GM23248 (cell line): ENCODE data around the gene NR2F2. TPM values are rescaled to one million over a fixed set of nuclear protein-coding genes. Genes with fewer than 3 reads are reported as not detected.
A peak's percentile ranks its signal among the peaks of the same experiment; 100 is the strongest.

Source experiments
- DNase-seq: peaks from one replicate; pipeline ENCODE4 v3.0.0-alpha.2; 2015
- H2AFZ ChIP-seq: fragments of 200-600 bp; sonication (generic); 2 replicates; pipeline ENCODE4 v1.6.1; 2016; ENCODE audit warnings: antibody characterized with exemption
- H3F3A ChIP-seq: fragments of 200-600 bp; sonication (generic); 2 replicates; pipeline ENCODE4 v1.6.1; 2016; ENCODE audit warnings: mild to moderate bottlenecking, antibody characterized with exemption, mixed run types; ENCODE audit not compliant: insufficient read depth
- H3K27ac ChIP-seq: fragments of 200-600 bp; sonication (generic); 2 replicates; pipeline ENCODE4 v1.5.1; 2016; ENCODE audit warnings: mild to moderate bottlenecking
- H3K27me3 ChIP-seq: fragments of 200-600 bp; sonication (generic); replicated peaks from 2 replicates; pipeline ENCODE4 v1.6.1; 2016; ENCODE audit warnings: mild to moderate bottlenecking; ENCODE audit not compliant: insufficient read depth
- H3K36me3 ChIP-seq: fragments of 200-600 bp; sonication (generic); 2 replicates; pipeline ENCODE4 v1.6.1; 2016; ENCODE audit warnings: low read depth, mild to moderate bottlenecking
- H3K4me1 ChIP-seq: fragments of 200-600 bp; sonication (generic); 2 replicates; pipeline ENCODE4 v1.6.1; 2016; ENCODE audit warnings: mild to moderate bottlenecking; ENCODE audit not compliant: insufficient read depth
- H3K4me2 ChIP-seq: fragments of 200-600 bp; sonication (generic); one replicate; pipeline ENCODE4 v1.6.1; 2016; ENCODE audit warnings: mild to moderate bottlenecking; ENCODE audit not compliant: unreplicated experiment
- H3K4me3 ChIP-seq: fragments of 200-600 bp; sonication (generic); 2 replicates; pipeline ENCODE4 v1.5.1; 2016; ENCODE audit warnings: mild to moderate bottlenecking
- H3K79me2 ChIP-seq: fragments of 200-600 bp; sonication (generic); 2 replicates; pipeline ENCODE4 v1.6.1; 2016; ENCODE audit warnings: mild to moderate bottlenecking; ENCODE audit not compliant: insufficient read depth
- H3K9ac ChIP-seq: fragments of 200-600 bp; sonication (generic); 2 replicates; pipeline ENCODE4 v1.6.1; 2016; ENCODE audit warnings: mild to moderate bottlenecking
- H3K9me2 ChIP-seq: fragments of 200-600 bp; sonication (generic); 2 replicates; pipeline ENCODE4 v1.6.1; 2016; ENCODE audit warnings: mixed run types, mild to moderate bottlenecking, moderate library complexity; ENCODE audit not compliant: insufficient read depth
- H3K9me3 ChIP-seq: fragments of 200-600 bp; sonication (generic); one replicate; pipeline ENCODE4 v1.6.1; 2017; ENCODE audit warnings: low read depth
- H4K20me1 ChIP-seq: fragments of 200-600 bp; sonication (generic); 2 replicates; pipeline ENCODE4 v1.6.0; 2016; ENCODE audit not compliant: insufficient read depth
- EZH2 ChIP-seq: fragments of 200-600 bp; sonication (generic); IDR thresholded peaks from 2 replicates; pipeline ENCODE4 v1.6.1; 2018; ENCODE audit warnings: antibody characterized with exemption, mild to moderate bottlenecking; ENCODE audit not compliant: insufficient read depth, poor library complexity, severe bottlenecking
- EZH2phosphoT487 ChIP-seq: fragments of 200-600 bp; sonication (generic); IDR thresholded peaks from 2 replicates; pipeline ENCODE4 v1.6.1; 2018; ENCODE audit warnings: antibody characterized with exemption, moderate library complexity, mild to moderate bottlenecking, low read depth; ENCODE audit not compliant: insufficient read depth
- WGBS, 2 experiments: methylation state at CpG; one replicate each; pipeline ENCODE4 v1.1.6; 2015 to 2017; ENCODE audit warnings: low lambda C conversion rate in 2 of 2, low coverage in 1 of 2; ENCODE audit errors: missing lambda C conversion rate in 2 of 2; 5-methylcytosine and 5-hydroxymethylcytosine counted together
- in situ Hi-C: fragments of 300-500 bp; cut with MboI; formaldehyde crosslinking; loops from 2 replicates; pipeline ENCODE4 v1.15.0; 2020
- polyA plus RNA-seq: library from polyadenylated mRNA; unstranded; fragments of >200 nt; fragmentation: Nextera tagmentation; extraction: Ambion mirVana; gene quantifications from 2 replicates; pipeline ENCODE4 v1.2.1, GENCODE V29; 2016
- total RNA-seq: library from RNA; depleted of rRNA; stranded (reverse); fragments of >200 nt; shearing (Covaris generic); gene quantifications from 2 replicates; pipeline ENCODE4 v1.2.3, GENCODE V29; 2014

NR2F2 gene
- total and polyA plus RNA-seq, 2 experiments from 2014 or later = 5.9 to 23.8 TPM

- H3F3A ChIP-seq = peaks cover 50% of the 10 kb centered on the region
- peak; percentile 37 for DNase-seq
- H3K4me2 ChIP-seq = peak overlapping the region; percentile 99
- no peaks in the 10 kb centered on the region for H3K27me3 ChIP-seq
- H2AFZ ChIP-seq = peak overlapping the region; percentile 61
- TF ChIP-seq EZH2 (no peak), EZH2phosphoT487 (no peak)
- peak overlapping the region; percentile 87 for H3K9ac ChIP-seq
- no peaks in the 10 kb centered on the region for H3K9me3 ChIP-seq
- no peaks in the 10 kb centered on the region for H4K20me1 ChIP-seq
- H3K36me3 ChIP-seq = peaks cover 44% of the 10 kb centered on the region
- peak overlapping the region; percentile 77 for H3K27ac ChIP-seq
- no peaks in the 10 kb centered on the region for H3K9me2 ChIP-seq
- peak overlapping the region; percentile 99 for H3K4me3 ChIP-seq
- in situ Hi-C loops = loop anchor here (10.0 kb wide), 2 partner anchors 1075 to 1305 kb away; no protein-coding TSS in a partner anchor
- peaks cover 43% of the 10 kb centered on the region for H3K4me1 ChIP-seq
- WGBS, 2 experiments = 0 to 3% methylated on average over 7 to 8 of the region's 8 CpGs
- peaks cover 99% of the 10 kb centered on the region for H3K79me2 ChIP-seq
These were observed 9.3 kb downstream of the NR2F2 start for GRCh38 chr15:96339619-96340347.

- Histone ChIP-seq H3K4me3 (peak overlapping the region; percentile 99), H4K20me1 (no peaks in the 10 kb centered on the region), H3K9me2 (no peaks in the 10 kb centered on the region), H3K36me3 (peaks cover 39% of the 10 kb centered on the region), H3K4me2 (peak overlapping the region; percentile 99), H2AFZ (peak overlapping the region; percentile 61), H3F3A (peaks cover 49% of the 10 kb centered on the region), H3K9me3 (no peaks in the 10 kb centered on the region), H3K27me3 (no peaks in the 10 kb centered on the region), H3K9ac (peak overlapping the region; percentile 87), H3K79me2 (peaks cover 99% of the 10 kb centered on the region), H3K4me1 (peaks cover 48% of the 10 kb centered on the region), H3K27ac (peak overlapping the region; percentile 77)
- in situ Hi-C loops = loop anchor here (10.0 kb wide), 2 partner anchors 1075 to 1305 kb away; no protein-coding TSS in a partner anchor
- WGBS, 2 experiments = 1 to 2% methylated on average over 11 of the region's 11 CpGs
- no peak for DNase-seq
- no peak for TF ChIP-seq EZH2
- TF ChIP-seq EZH2phosphoT487 = no peak
These were observed 9.8 kb downstream of the NR2F2 start for GRCh38 chr15:96340348-96340597.

- Histone ChIP-seq H3K9ac (peak overlapping the region; percentile 87), H3K4me1 (peaks cover 49% of the 10 kb centered on the region), H3K4me3 (peak overlapping the region; percentile 99), H3K9me3 (no peaks in the 10 kb centered on the region), H3K9me2 (no peaks in the 10 kb centered on the region), H3K4me2 (peak overlapping the region; percentile 99), H2AFZ (peak overlapping the region; percentile 61), H3K36me3 (peaks cover 34% of the 10 kb centered on the region), H3K27me3 (no peaks in the 10 kb centered on the region), H3K79me2 (peaks cover 99% of the 10 kb centered on the region), H3K27ac (peak overlapping the region; percentile 77), H3F3A (peaks cover 44% of the 10 kb centered on the region; the same call in 1 of the 2 replicates), H4K20me1 (no peaks in the 10 kb centered on the region)
- in situ Hi-C loops = loop anchor here (10.0 kb wide), 2 partner anchors 1076 to 1306 kb away; no protein-coding TSS in a partner anchor
- 1 to 3% methylated on average over 38 to 63 of the region's 63 CpGs for WGBS, 2 experiments
- DNase-seq = peak; percentile 81
- TF ChIP-seq EZH2phosphoT487 = no peak
- TF ChIP-seq EZH2 = no peak
These were observed 10.4 kb downstream of the NR2F2 start for GRCh38 chr15:96340598-96341512.
